HuH-7.5 (cell line): Measurements from ENCODE around the gene STARD3NL.
"Not testable (repeated sequence)": the region's sequence is repeated elsewhere in the genome, so short reads cannot be mapped to it uniquely, and the experiment has no call there.

ENCODE experiments used
- DNase-seq: peaks from one replicate; pipeline ENCODE4 v3.0.0; 2011; ENCODE audit warnings: low spot score

The STARD3NL gene

GRCh38 chr7:38178004-38178694 is at the start of gene STARD3NL:
STARD3NL (plus strand) TSS chr7:38178245; CDS start chr7:38207505, 29,260 bp downstream.
- peak; percentile 85 for DNase-seq

- DNase-seq = no peak
These were observed 48.9 kb upstream of the STARD3NL start for GRCh38 chr7:38129162-38129561.

GRCh38 chr7:38129579-38129978 is 48.5 kb upstream of the STARD3NL start:
- DNase-seq = no peak

GRCh38 chr7:38138171-38138570 is 39.9 kb upstream of the STARD3NL start:
- no peak for DNase-seq

- no peak for DNase-seq
These were observed 36.9 kb upstream of the STARD3NL start for GRCh38 chr7:38141187-38141586.

GRCh38 chr7:38142736-38143135 is 35.3 kb upstream of the STARD3NL start:
- no peak for DNase-seq

- no peak for DNase-seq
These were observed 31.0 kb upstream of the STARD3NL start for GRCh38 chr7:38147005-38147404.

- no peak for DNase-seq
These were observed 26.5 kb upstream of the STARD3NL start for GRCh38 chr7:38151556-38151955.

GRCh38 chr7:38153515-38153914 is 24.5 kb upstream of the STARD3NL start:
- no peak for DNase-seq

- DNase-seq = no peak
These were observed 23.8 kb upstream of the STARD3NL start for GRCh38 chr7:38154278-38154677.

GRCh38 chr7:38160003-38160571 is 18.0 kb upstream of the STARD3NL start:
- no peak for DNase-seq

GRCh38 chr7:38162036-38162435 is 16.0 kb upstream of the STARD3NL start:
- DNase-seq = no peak

- DNase-seq = no peak
These were observed 14.4 kb upstream of the STARD3NL start for GRCh38 chr7:38163671-38164070.

- DNase-seq = no peak
These were observed 9.0 kb upstream of the STARD3NL start for GRCh38 chr7:38168890-38169570.

- no peak for DNase-seq
These were observed 8.2 kb upstream of the STARD3NL start for GRCh38 chr7:38169847-38170246.

- no peak for DNase-seq
These were observed 6.2 kb upstream of the STARD3NL start for GRCh38 chr7:38171623-38172391.

GRCh38 chr7:38175547-38175946 is 2.5 kb upstream of the STARD3NL start:
- DNase-seq = not testable (repeated sequence)

- DNase-seq = no peak
These were observed 433 bp upstream of the STARD3NL start for GRCh38 chr7:38177621-38178003.

- DNase-seq = no peak
These were observed 775 bp downstream of the STARD3NL start for GRCh38 chr7:38178695-38179344.

- no peak for DNase-seq
These were observed 1.8 kb downstream of the STARD3NL start for GRCh38 chr7:38179776-38180226.

- DNase-seq = no peak
These were observed 3.1 kb downstream of the STARD3NL start for GRCh38 chr7:38181111-38181510.

GRCh38 chr7:38182450-38182849 is 4.4 kb downstream of the STARD3NL start:
- no peak for DNase-seq
